Testis (tissue), 3 donors: Measurements from ENCODE around the gene YBEY. TPM values are rescaled to one million over a fixed set of nuclear protein-coding genes. Genes with fewer than 3 reads are reported as not detected.

Source experiments
- DNase-seq: peaks from one replicate; pipeline ENCODE4 v3.0.0-alpha.2; 2019
- H3K27ac ChIP-seq, 2 donors: fragments of 200-600 bp; sonication (generic); one replicate each; pipeline ENCODE4 v1.5.1; 2019
- H3K27me3 ChIP-seq: fragments of 200-600 bp; sonication (generic); one replicate; pipeline ENCODE4 v1.5.1; 2019
- H3K36me3 ChIP-seq: fragments of 200-600 bp; sonication (generic); one replicate; pipeline ENCODE4 v1.5.1; 2017; ENCODE audit warnings: low read depth; ENCODE audit errors: missing control alignments
- H3K4me1 ChIP-seq: fragments of 200-600 bp; sonication (generic); one replicate; pipeline ENCODE4 v1.5.1; 2019
- H3K4me3 ChIP-seq, 2 donors: fragments of 200-600 bp; sonication (generic); one replicate each; pipeline ENCODE4 v1.5.1; 2017 to 2019
- H3K9me3 ChIP-seq: fragments of 200-600 bp; sonication (generic); one replicate; pipeline ENCODE4 v1.5.1; 2017
- CTCF ChIP-seq, 3 experiments: fragments of 450-650 bp in 2 of 3; fragments of 200-600 bp in 1 of 3; sonication (generic) in 1 of 3; IDR thresholded peaks; one replicate each; pipeline ENCODE4 v1.5.1; 2016 to 2019; ENCODE audit warnings: antibody characterized with exemption in 3 of 3, mild to moderate bottlenecking in 2 of 3, moderate library complexity in 1 of 3
- POLR2A ChIP-seq: fragments of 450-650 bp; IDR thresholded peaks from one replicate; pipeline ENCODE4 v1.6.1; 2017; ENCODE audit warnings: antibody characterized with exemption, mild to moderate bottlenecking, moderate library complexity
- WGBS, 2 donors: methylation state at CpG; one replicate each; pipeline ENCODE4 v1.1.5; 2018; 5-methylcytosine and 5-hydroxymethylcytosine counted together
- intact Hi-C: fragments of 100-400 bp; cut with DNase I; formaldehyde crosslinking; loops from one replicate; pipeline ENCODE4 v1.15.1; 2023; ENCODE audit warnings: low total_unique reads
- polyA plus RNA-seq: library from polyadenylated mRNA; stranded (reverse); fragments of 350-450 nt; fragmentation: Illumina TruSeq; extraction: RNeasy Lipid Tissue Mini Kit (QIAGEN cat#74804); gene quantifications from one replicate; pipeline ENCODE4 v1.2.3, GENCODE V29; 2014; ENCODE audit warnings: low read depth, low replicate concordance; ENCODE audit not compliant: insufficient read depth
- total RNA-seq, 2 donors: library from RNA; depleted of rRNA; stranded (reverse); fragments of >200 nt; gene quantifications; one replicate each; pipeline ENCODE4 v1.2.3, GENCODE V29; 2016

Gene YBEY
- total and polyA plus RNA-seq, 3 donors from 2014 or later, result 50.7 to 141 (median 55.0) TPM

- Histone ChIP-seq H3K4me3 (no peak overlapping the region), H3K27me3 (no peaks in the 10 kb centered on the region), H3K36me3 (no peaks in the 10 kb centered on the region), H3K4me1 (no peaks in the 10 kb centered on the region), H3K27ac (no peak overlapping the region), H3K9me3 (no peaks in the 10 kb centered on the region)
- intact Hi-C loops, result no loop called here
- WGBS, 2 donors, result 91 to 92% methylated on average over 12 of the region's 12 CpGs
- DNase-seq, result no peak
- TF ChIP-seq CTCF (IDR thresholded peaks at IDR 0.05) (no peak), POLR2A (no peak)
Observed at GRCh38 chr21:46334351-46335140, 48.4 kb downstream of the YBEY start.

DNA sequence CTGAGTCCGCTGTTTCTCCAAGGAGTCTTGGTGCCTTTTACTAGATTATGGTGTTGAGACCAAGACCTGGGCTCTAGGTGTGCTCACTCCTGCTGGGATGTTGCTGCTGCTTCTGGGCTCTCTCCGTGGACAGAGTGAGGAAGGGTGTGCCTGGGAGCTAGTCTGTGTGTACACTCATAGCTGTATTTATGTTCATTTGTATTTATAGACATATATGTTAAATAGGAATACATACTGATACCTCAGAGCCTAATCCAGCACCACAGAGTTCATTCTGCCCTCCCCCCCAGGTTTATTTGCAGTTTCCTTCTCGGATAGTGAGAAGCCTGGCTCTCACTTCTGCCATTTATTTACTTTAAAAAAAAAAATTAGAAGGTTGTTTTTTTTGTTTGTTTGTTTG is 50.5 kb downstream of the YBEY start:
- intact Hi-C loops, result no loop called here
- 85 to 94% methylated on average over 3 of the region's 3 CpGs for WGBS, 2 donors

GRCh38 chr21:46340998-46341397 is 54.9 kb downstream of the YBEY start:
- Histone ChIP-seq H3K27ac (no peak overlapping the region), H3K9me3 (no peaks in the 10 kb centered on the region), H3K36me3 (no peaks in the 10 kb centered on the region), H3K27me3 (no peaks in the 10 kb centered on the region), H3K4me3 (no peak overlapping the region), H3K4me1 (no peaks in the 10 kb centered on the region)
- TF ChIP-seq CTCF (IDR thresholded peaks at IDR 0.05) (no peak), POLR2A (no peak)
- no peak for DNase-seq
- 95 to 98% methylated on average over 8 of the region's 8 CpGs for WGBS, 2 donors
- intact Hi-C loops, result no loop called here

More for the DNA sequence above, 50.5 kb downstream of the YBEY start:
- DNase-seq, result no peak
- Histone ChIP-seq H3K36me3 (no peaks in the 10 kb centered on the region), H3K27ac (no peak overlapping the region), H3K4me3 (no peak overlapping the region), H3K4me1 (no peaks in the 10 kb centered on the region), H3K9me3 (no peaks in the 10 kb centered on the region), H3K27me3 (no peaks in the 10 kb centered on the region)
- TF ChIP-seq CTCF (IDR thresholded peaks at IDR 0.05) (no peak), POLR2A (no peak)

DNA sequence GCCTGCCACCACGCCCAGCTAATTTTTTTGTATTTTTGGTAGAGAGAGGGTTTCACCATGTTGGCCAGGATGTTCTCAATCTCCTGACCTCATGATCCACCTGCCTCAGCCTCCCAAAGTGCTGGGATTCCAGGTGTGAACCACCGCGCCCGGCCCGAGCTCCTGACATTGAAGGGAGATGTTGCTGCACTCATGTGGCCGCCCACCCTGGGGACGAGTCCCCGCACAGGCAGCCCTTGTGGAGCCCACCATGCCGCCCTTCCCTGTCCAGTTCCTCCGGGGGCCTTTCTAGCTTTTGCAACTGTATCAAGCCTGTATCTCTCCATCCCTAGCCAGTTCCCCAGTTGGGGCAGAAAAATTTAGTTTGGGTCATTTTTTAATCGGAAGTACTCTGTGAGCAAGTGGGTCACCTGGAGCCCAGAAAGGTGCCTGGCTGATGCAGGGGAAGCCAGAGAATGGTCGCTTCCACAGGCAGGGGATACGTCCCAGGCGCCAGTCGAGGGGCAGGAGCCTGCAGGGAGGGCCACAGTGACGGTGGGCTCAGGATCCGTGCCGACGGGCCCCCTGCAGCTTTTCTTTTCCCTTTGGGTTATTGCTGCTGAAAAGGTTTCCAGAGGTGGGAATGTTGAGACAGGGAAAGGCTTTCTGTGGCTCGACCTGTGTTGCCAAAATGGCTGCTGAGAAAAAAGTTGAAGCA is 58.2 kb downstream of the YBEY start:
- H3K4me1 ChIP-seq, result no peaks in the 10 kb centered on the region
- no peaks in the 10 kb centered on the region for H3K36me3 ChIP-seq
- DNase-seq, result no peak
- H3K27ac ChIP-seq, result no peak overlapping the region
- WGBS, 2 donors, result 96% methylated on average over 20 of the region's 20 CpGs
- no peaks in the 10 kb centered on the region for H3K9me3 ChIP-seq
- no peaks in the 10 kb centered on the region for H3K27me3 ChIP-seq
- intact Hi-C loops, result no loop called here
- TF ChIP-seq CTCF (IDR thresholded peaks at IDR 0.05) (no peak), POLR2A (no peak)
- no peak overlapping the region for H3K4me3 ChIP-seq
